PFSK-1 (cell line): Measurements from ENCODE around the gene KIF26A.

Experiments used
- POLR2AphosphoS5 ChIP-seq: IDR thresholded peaks from 2 replicates; pipeline ENCODE4 v1.6.1; 2012; ENCODE audit warnings: low read depth, mild to moderate bottlenecking, control low read depth, low read length, moderate library complexity
- REST ChIP-seq, 2 experiments: IDR thresholded peaks; 2 replicates each; pipeline versions ENCODE4 v1.6.1 to v1.8.0; 2011 to 2012; ENCODE audit warnings: low read depth in 2 of 2, low read length in 2 of 2, control low read depth in 1 of 2, inconsistent platforms in 1 of 2, mild to moderate bottlenecking in 1 of 2, moderate library complexity in 1 of 2; ENCODE audit not compliant: insufficient read depth in 1 of 2

GRCh38 chr14:104123879-104124278 lies 14.5 kb upstream of the KIF26A start:
- no peak for TF ChIP-seq REST (IDR thresholded peaks at IDR 0.05; ENCODE audit: insufficient read depth in 1 of 2, low read depth in 2 of 2, low read length in 2 of 2)
- TF ChIP-seq POLR2AphosphoS5: no peak
